ENCODE data around the gene CSRP1.

GRCh38 chr1:201511396-201511940 is 4.5 kb upstream of the CSRP1 start:
- TF ChIP-seq, protein P1, sequence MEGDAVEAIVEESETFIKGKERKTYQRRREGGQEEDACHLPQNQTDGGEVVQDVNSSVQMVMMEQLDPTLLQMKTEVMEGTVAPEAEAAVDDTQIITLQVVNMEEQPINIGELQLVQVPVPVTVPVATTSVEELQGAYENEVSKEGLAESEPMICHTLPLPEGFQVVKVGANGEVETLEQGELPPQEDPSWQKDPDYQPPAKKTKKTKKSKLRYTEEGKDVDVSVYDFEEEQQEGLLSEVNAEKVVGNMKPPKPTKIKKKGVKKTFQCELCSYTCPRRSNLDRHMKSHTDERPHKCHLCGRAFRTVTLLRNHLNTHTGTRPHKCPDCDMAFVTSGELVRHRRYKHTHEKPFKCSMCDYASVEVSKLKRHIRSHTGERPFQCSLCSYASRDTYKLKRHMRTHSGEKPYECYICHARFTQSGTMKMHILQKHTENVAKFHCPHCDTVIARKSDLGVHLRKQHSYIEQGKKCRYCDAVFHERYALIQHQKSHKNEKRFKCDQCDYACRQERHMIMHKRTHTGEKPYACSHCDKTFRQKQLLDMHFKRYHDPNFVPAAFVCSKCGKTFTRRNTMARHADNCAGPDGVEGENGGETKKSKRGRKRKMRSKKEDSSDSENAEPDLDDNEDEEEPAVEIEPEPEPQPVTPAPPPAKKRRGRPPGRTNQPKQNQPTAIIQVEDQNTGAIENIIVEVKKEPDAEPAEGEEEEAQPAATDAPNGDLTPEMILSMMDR (conservative IDR thresholded peaks at IDR 0.05; ENCODE audit: low read depth in 2 of 2) = no peak
- TF ChIP-seq EZH2 (IDR thresholded peaks at IDR 0.05; ENCODE audit: low read depth, unreplicated experiment) = no peak
- TF ChIP-seq CREB1 (CRISPR knock-in tag; IDR thresholded peaks at IDR 0.05; ENCODE audit: low read depth) = no peak
- no peak for TF ChIP-seq POLR2AphosphoS5 (IDR thresholded peaks at IDR 0.05; ENCODE audit: low read depth)
- TF ChIP-seq JUNB (IDR thresholded peaks at IDR 0.05; ENCODE audit: unreplicated experiment) = no peak
- no peak for TF ChIP-seq EZH2phosphoT487 (IDR thresholded peaks at IDR 0.05; ENCODE audit: unreplicated experiment)
- TF ChIP-seq REST (IDR thresholded peaks at IDR 0.05; ENCODE audit: unreplicated experiment) = no peak
